Parathyroid adenoma (tissue), 2 donors: ENCODE results near the gene HSP90AB1.

Experiments
- H2AFZ ChIP-seq: fragments of 300-600 bp; sonication (generic); one replicate; pipeline ENCODE4 v1.7.0; 2017; ENCODE audit warnings: antibody characterized with exemption, mild to moderate bottlenecking
- H3K27ac ChIP-seq: fragments of 300-600 bp; sonication (generic); one replicate; pipeline ENCODE4 v1.7.0; 2017
- H3K27me3 ChIP-seq: fragments of 300-600 bp; sonication (generic); one replicate; pipeline ENCODE4 v1.7.0; 2017; ENCODE audit warnings: low read length; ENCODE audit not compliant: control insufficient read depth, insufficient read depth
- H3K36me3 ChIP-seq: fragments of 300-600 bp; sonication (generic); one replicate; pipeline ENCODE4 v1.7.0; 2017; ENCODE audit warnings: low read length; ENCODE audit not compliant: control insufficient read depth, insufficient read depth
- H3K4me1 ChIP-seq: fragments of 300-600 bp; sonication (generic); one replicate; pipeline ENCODE4 v1.7.0; 2017; ENCODE audit warnings: control low read depth
- H3K4me2 ChIP-seq: fragments of 300-600 bp; sonication (generic); one replicate; pipeline ENCODE4 v1.7.0; 2017; ENCODE audit warnings: low read length
- H3K4me3 ChIP-seq: fragments of 300-600 bp; sonication (generic); one replicate; pipeline ENCODE4 v1.7.0; 2017; ENCODE audit warnings: low read depth, low read length
- H3K79me2 ChIP-seq: fragments of 300-600 bp; sonication (generic); one replicate; pipeline ENCODE4 v1.7.0; 2017; ENCODE audit warnings: control low read depth
- H3K9ac ChIP-seq: fragments of 300-600 bp; sonication (generic); one replicate; pipeline ENCODE4 v1.7.0; 2017; ENCODE audit warnings: mild to moderate bottlenecking
- H3K9me3 ChIP-seq: fragments of 300-600 bp; sonication (generic); one replicate; pipeline ENCODE4 v1.7.0; 2017; ENCODE audit warnings: low read length; ENCODE audit not compliant: control insufficient read depth
- TF ChIP-seq, protein P1 (sequence below): fragments of 300-600 bp; sonication (generic); IDR thresholded peaks from one replicate; pipeline ENCODE4 v1.7.0; 2017; ENCODE audit warnings: antibody characterized with exemption, mild to moderate bottlenecking
- donor health status: primary hyperparathyroidism.

Gene HSP90AB1

GRCh38 chr6:44227148-44227793, 19.6 kb upstream of the HSP90AB1 start:
- Histone ChIP-seq H3K4me2 (no peak overlapping the region), H3K4me1 (peaks cover 4% of the 10 kb centered on the region), H2AFZ (peak overlapping the region; percentile 14), H3K27ac (peak overlapping the region; percentile 20), H3K79me2 (no peaks in the 10 kb centered on the region), H3K27me3 (no peaks in the 10 kb centered on the region), H3K4me3 (no peak overlapping the region), H3K9ac (no peak overlapping the region), H3K9me3 (no peaks in the 10 kb centered on the region), H3K36me3 (no peaks in the 10 kb centered on the region)
- TF ChIP-seq, protein P1, sequence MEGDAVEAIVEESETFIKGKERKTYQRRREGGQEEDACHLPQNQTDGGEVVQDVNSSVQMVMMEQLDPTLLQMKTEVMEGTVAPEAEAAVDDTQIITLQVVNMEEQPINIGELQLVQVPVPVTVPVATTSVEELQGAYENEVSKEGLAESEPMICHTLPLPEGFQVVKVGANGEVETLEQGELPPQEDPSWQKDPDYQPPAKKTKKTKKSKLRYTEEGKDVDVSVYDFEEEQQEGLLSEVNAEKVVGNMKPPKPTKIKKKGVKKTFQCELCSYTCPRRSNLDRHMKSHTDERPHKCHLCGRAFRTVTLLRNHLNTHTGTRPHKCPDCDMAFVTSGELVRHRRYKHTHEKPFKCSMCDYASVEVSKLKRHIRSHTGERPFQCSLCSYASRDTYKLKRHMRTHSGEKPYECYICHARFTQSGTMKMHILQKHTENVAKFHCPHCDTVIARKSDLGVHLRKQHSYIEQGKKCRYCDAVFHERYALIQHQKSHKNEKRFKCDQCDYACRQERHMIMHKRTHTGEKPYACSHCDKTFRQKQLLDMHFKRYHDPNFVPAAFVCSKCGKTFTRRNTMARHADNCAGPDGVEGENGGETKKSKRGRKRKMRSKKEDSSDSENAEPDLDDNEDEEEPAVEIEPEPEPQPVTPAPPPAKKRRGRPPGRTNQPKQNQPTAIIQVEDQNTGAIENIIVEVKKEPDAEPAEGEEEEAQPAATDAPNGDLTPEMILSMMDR: no peak

DNA sequence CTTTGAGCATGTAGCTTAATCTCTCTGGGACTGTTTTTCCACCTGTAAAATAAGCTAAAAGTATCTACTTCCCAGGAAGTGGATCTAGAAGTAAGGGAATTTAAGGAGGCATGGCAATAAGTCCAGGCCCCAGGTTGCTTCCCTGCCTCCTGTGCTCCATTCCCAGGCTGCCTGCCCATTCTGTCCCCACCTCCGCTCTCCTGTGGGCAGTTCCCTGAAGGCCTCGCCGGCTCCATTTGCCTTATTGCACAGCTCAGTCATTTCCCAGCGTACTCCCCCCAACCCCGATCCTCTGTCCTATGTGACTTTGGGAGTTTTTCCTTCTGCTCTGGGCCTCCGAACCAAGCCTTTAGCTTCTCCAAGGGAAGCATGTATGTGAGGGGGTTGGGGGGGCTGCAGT, 18.9 kb upstream of the HSP90AB1 start:
- Histone ChIP-seq H2AFZ (no peak overlapping the region), H3K4me2 (no peak overlapping the region), H3K27me3 (no peaks in the 10 kb centered on the region), H3K9me3 (no peaks in the 10 kb centered on the region), H3K4me1 (no peaks in the 10 kb centered on the region), H3K27ac (no peak overlapping the region), H3K36me3 (no peaks in the 10 kb centered on the region), H3K9ac (no peak overlapping the region), H3K79me2 (no peaks in the 10 kb centered on the region), H3K4me3 (no peak overlapping the region)
- TF ChIP-seq, protein P1: no peak

GRCh38 chr6:44228433-44228832, 18.5 kb upstream of the HSP90AB1 start:
- Histone ChIP-seq H3K4me1 (no peaks in the 10 kb centered on the region), H3K9me3 (no peaks in the 10 kb centered on the region), H3K36me3 (no peaks in the 10 kb centered on the region), H3K79me2 (no peaks in the 10 kb centered on the region), H3K27me3 (no peaks in the 10 kb centered on the region), H3K9ac (no peak overlapping the region), H3K27ac (no peak overlapping the region), H3K4me2 (no peak overlapping the region), H2AFZ (no peak overlapping the region), H3K4me3 (no peak overlapping the region)
- TF ChIP-seq, protein P1: no peak

DNA sequence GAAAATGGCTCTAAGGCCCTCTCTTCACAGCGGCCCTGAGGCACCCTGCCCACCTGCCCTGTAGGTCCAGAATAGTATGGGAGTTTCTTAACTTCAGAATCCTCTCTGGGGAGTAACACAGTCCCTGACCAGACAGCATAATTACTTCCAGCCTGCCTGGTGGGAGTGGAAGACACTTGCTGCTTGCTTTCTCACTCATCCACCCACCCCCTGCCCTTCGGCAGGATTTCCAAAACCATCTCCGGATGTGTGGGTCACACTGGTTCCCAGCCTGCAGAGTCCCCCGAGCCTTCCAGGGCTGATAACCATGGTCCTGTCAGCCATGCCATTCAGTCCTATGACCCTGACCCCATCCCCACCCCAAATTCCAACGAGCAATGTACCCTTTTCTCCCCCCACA, 18.1 kb upstream of the HSP90AB1 start:
- Histone ChIP-seq H3K4me2 (no peak overlapping the region), H3K27ac (no peak overlapping the region)

More for the DNA sequence above, 18.1 kb upstream of the HSP90AB1 start:
- H3K4me3 ChIP-seq: no peak overlapping the region
- H3K9me3 ChIP-seq: no peaks in the 10 kb centered on the region
- TF ChIP-seq, protein P1: no peak
- H2AFZ ChIP-seq: no peak overlapping the region
- H3K9ac ChIP-seq: no peak overlapping the region
- no peaks in the 10 kb centered on the region for H3K79me2 ChIP-seq
- no peaks in the 10 kb centered on the region for H3K27me3 ChIP-seq
- peaks cover 1% of the 10 kb centered on the region for H3K4me1 ChIP-seq
- H3K36me3 ChIP-seq: no peaks in the 10 kb centered on the region
